HCT116 (cell line): ENCODE measurements around the gene TBL2.

Source experiments
- CEBPB ChIP-seq: IDR thresholded peaks from 2 replicates; pipeline ENCODE4 v1.6.1; 2012; ENCODE audit warnings: low read depth
- CTCF ChIP-seq, 3 experiments: fragments of 200-600 bp in 1 of 3; sonication (generic) in 1 of 3; IDR thresholded peaks in 2 of 3; conservative IDR thresholded peaks in 1 of 3; 2 replicates each; pipeline ENCODE4 v1.5.1; 2012 to 2017; ENCODE audit warnings: low read depth in 2 of 3, low read length in 2 of 3, antibody characterized with exemption in 1 of 3, borderline replicate concordance in 1 of 3, control low read depth in 1 of 3, mild to moderate bottlenecking in 1 of 3, mixed read lengths in 1 of 3, mixed run types in 1 of 3, moderate library complexity in 1 of 3; ENCODE audit not compliant: insufficient read depth in 1 of 3
- ELF1 ChIP-seq: IDR thresholded peaks from 2 replicates; pipeline ENCODE4 v1.6.1; 2012; ENCODE audit warnings: low read depth, borderline replicate concordance
- POLR2A ChIP-seq: IDR thresholded peaks from 2 replicates; pipeline ENCODE4 v1.7.0; 2011; ENCODE audit warnings: borderline replicate concordance; ENCODE audit not compliant: insufficient read depth, insufficient read length; ENCODE audit errors: extremely low read depth
- POLR2AphosphoS5 ChIP-seq: IDR thresholded peaks from 2 replicates; pipeline ENCODE4 v1.6.1; 2011; ENCODE audit warnings: mild to moderate bottlenecking, low read depth, low read length, moderate library complexity

DNA sequence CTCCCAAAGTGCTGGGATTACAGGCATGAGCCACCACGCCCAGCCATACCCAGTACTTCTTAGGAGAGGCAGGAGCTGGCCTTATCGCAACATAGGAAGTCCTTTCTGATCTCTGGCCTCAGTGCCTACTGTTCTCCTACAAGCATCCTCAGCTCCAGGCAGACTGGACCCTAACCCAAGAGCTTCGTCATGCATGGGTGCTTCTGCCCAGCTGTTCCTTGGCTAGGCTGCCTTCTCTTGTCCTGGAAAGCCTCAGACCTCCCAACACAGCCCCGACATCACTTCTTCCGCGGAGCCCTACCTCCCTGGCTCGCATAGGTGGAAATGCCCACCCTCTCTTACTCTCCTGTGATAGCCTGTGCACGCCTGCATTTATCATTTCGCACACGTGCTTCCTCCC, 36.7 kb downstream of the TBL2 start:
- TF ChIP-seq POLR2AphosphoS5 = no peak
- TF ChIP-seq POLR2A = no peak
- TF ChIP-seq CTCF (IDR thresholded peaks at IDR 0.05 in 2 of 3, conservative IDR thresholded peaks at IDR 0.05 in 1 of 3; ENCODE audit: borderline replicate concordance in 1 of 3, insufficient read depth in 1 of 3, low read depth in 2 of 3, low read length in 2 of 3) = no peak
- no peak for TF ChIP-seq CEBPB
- TF ChIP-seq ELF1 = no peak
